Mesodermal cell (in vitro differentiated cells): ENCODE measurements around the gene ZNF598.
A peak's percentile ranks its signal among the peaks of the same experiment; 100 is the strongest.
"Not testable (repeated sequence)": the region's sequence is repeated elsewhere in the genome, so short reads cannot be mapped to it uniquely, and the experiment has no call there.

ENCODE experiments used
- H3K27ac ChIP-seq: 2 replicates; pipeline ENCODE4 v1.7.0; 2013; ENCODE audit warnings: mild to moderate bottlenecking, low read depth, low read length, moderate library complexity; ENCODE audit not compliant: severe bottlenecking
- H3K36me3 ChIP-seq: 2 replicates; pipeline ENCODE4 v1.7.1; 2013; ENCODE audit warnings: mild to moderate bottlenecking, low read length, moderate library complexity; ENCODE audit not compliant: control insufficient read depth, insufficient read depth
- H3K4me1 ChIP-seq: one replicate; pipeline ENCODE4 v1.7.1; 2013; ENCODE audit warnings: mild to moderate bottlenecking, low read length; ENCODE audit not compliant: insufficient read depth, control insufficient read depth, poor library complexity, severe bottlenecking
- H3K4me3 ChIP-seq: 2 replicates; pipeline ENCODE4 v1.7.0; 2013; ENCODE audit warnings: low read length, control low read depth, mild to moderate bottlenecking; ENCODE audit not compliant: insufficient read depth, poor library complexity, severe bottlenecking; ENCODE audit errors: extremely low read depth
- H3K9me3 ChIP-seq: 2 replicates; pipeline ENCODE4 v1.7.1; 2013; ENCODE audit warnings: mild to moderate bottlenecking, low read length, moderate library complexity; ENCODE audit not compliant: control insufficient read depth
- WGBS, 2 experiments: methylation state at CpG; one replicate each; pipeline ENCODE4 v1.1.5; 2013; ENCODE audit warnings: missing lambda C conversion rate in 2 of 2; ENCODE audit not compliant: insufficient coverage in 2 of 2; 5-methylcytosine and 5-hydroxymethylcytosine counted together

The ZNF598 gene

GRCh38 chr16:2015117-2015946, 5.7 kb upstream of the ZNF598 start:
- 88 to 92% methylated on average over 17 to 18 of the region's 24 CpGs for WGBS, 2 experiments
- Histone ChIP-seq H3K4me1 (peaks cover 5% of the 10 kb centered on the region), H3K9me3 (no peaks in the 10 kb centered on the region), H3K27ac (no peak overlapping the region), H3K4me3 (no peak overlapping the region), H3K36me3 (no peaks in the 10 kb centered on the region)

- Histone ChIP-seq H3K27ac (no peak overlapping the region), H3K4me1 (peaks cover 7% of the 10 kb centered on the region), H3K4me3 (no peak overlapping the region), H3K9me3 (no peaks in the 10 kb centered on the region), H3K36me3 (peaks cover under 1% of the 10 kb centered on the region)
- WGBS, 2 experiments, result 92 to 95% methylated on average over 6 to 13 of the region's 15 CpGs
These were observed 3.9 kb upstream of the ZNF598 start for GRCh38 chr16:2013527-2013926.

GRCh38 chr16:2011726-2012125, 2.1 kb upstream of the ZNF598 start:
- peaks cover 24% of the 10 kb centered on the region for H3K4me1 ChIP-seq
- 75 to 90% methylated on average over 2 to 6 of the region's 9 CpGs for WGBS, 2 experiments
- not testable (repeated sequence) for H3K4me3 ChIP-seq, H3K9me3 ChIP-seq, H3K27ac ChIP-seq
- peaks cover 19% of the 10 kb centered on the region for H3K36me3 ChIP-seq

DNA sequence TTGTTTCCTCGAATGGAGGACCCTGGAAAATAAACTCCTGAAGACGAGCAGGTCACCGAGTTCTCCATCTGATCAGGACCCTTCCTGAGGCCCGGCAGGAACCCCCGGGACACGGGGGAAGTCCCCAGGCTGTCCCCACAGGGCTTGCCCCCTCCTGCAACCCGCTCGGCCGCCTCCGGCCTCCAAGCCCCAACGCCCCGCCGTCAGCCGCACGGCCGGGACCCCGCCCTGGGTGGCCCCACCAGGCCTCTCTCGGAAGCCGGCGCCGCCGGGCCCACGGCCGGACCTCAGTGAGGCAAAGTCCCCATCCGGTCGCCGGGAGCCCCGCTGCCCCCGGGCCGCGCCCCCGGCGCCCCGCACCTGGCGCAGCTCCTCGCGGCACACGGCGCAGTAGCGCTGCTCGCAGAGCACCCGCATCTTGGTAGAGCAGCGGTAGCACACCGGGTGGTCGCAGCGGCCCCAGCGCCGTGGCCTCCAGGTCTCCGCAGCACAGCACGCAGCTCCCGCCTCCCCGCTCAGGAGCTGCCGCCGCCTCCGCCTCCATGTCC, 383 bp downstream of the ZNF598 start:
- peaks cover 34% of the 10 kb centered on the region for H3K4me1 ChIP-seq
- H3K36me3 ChIP-seq, result peaks cover 29% of the 10 kb centered on the region
- H3K27ac ChIP-seq, result peak overlapping the region; percentile 69
- H3K4me3 ChIP-seq, result peak overlapping the region; percentile 88
- H3K9me3 ChIP-seq, result no peaks in the 10 kb centered on the region
- WGBS, 2 experiments, result 0% methylated on average over 45 to 54 of the region's 55 CpGs

DNA sequence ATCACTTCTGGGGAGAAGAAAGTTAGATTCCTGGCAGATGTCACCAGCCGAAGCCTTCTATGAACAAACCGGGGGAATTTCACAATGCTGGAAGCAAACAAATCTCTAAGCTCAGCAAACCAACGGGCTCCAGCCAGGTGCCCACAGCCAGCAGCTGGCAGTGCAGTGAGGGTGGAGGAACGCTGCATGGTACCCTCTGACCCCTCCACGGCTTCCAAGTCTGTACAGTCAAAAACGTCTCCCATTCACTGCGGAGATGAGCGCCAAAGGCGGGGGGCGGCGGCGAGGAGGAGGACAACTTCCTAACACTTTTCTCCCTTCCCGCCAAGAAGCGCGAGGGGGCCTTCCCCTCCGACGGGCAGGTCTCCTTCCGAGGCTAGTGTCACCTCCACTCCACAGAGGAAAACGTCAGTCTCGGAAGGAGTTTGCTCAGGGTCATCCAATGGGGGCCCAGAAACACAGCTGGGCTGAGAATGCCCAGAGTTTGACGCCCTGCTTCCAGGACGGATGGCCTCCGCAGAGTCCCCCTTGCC, 924 bp downstream of the ZNF598 start:
- Histone ChIP-seq H3K9me3 (no peaks in the 10 kb centered on the region), H3K27ac (peak overlapping the region; percentile 69), H3K36me3 (peaks cover 29% of the 10 kb centered on the region), H3K4me1 (peaks cover 35% of the 10 kb centered on the region), H3K4me3 (peak overlapping the region; percentile 88)
- WGBS, 2 experiments, result 7 to 32% methylated on average over 11 to 21 of the region's 23 CpGs

- peak overlapping the region; percentile 88 for H3K4me3 ChIP-seq
- H3K36me3 ChIP-seq, result peaks cover 35% of the 10 kb centered on the region
- H3K27ac ChIP-seq, result no peak overlapping the region
- WGBS, 2 experiments, result 90 to 96% methylated on average over 15 of the region's 15 CpGs
- no peaks in the 10 kb centered on the region for H3K9me3 ChIP-seq
- peaks cover 35% of the 10 kb centered on the region for H3K4me1 ChIP-seq
These were observed 1.6 kb downstream of the ZNF598 start for GRCh38 chr16:2008009-2008526.

GRCh38 chr16:2007081-2007836, 2.4 kb downstream of the ZNF598 start:
- WGBS, 2 experiments, result 95 to 96% methylated on average over 16 of the region's 16 CpGs
- Histone ChIP-seq H3K27ac (no peak overlapping the region), H3K4me1 (peaks cover 35% of the 10 kb centered on the region), H3K36me3 (peaks cover 43% of the 10 kb centered on the region), H3K9me3 (no peaks in the 10 kb centered on the region), H3K4me3 (no peak overlapping the region)

DNA sequence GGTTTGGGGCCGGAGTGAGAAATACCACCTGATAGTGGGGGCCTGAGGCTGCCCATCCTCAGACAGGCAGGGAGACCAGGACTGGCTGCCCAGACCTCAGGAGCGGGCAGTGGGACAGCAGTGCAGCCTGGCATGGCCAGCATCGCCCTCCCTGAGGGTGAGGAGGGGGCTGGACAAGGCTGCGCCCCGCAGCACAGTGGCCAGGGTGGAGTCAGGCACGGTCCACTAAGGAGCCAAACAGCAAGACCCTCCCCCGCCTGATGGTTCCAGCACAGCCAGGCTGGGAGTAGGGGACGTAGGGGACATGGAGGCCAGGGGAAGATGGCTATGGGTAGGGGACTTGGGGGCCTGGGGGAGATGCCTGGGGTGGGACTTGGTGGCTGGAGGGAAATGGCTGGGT, 3.3 kb downstream of the ZNF598 start:
- Histone ChIP-seq H3K4me3 (no peak overlapping the region), H3K4me1 (peaks cover 35% of the 10 kb centered on the region)
- 91 to 95% methylated on average over 8 of the region's 8 CpGs for WGBS, 2 experiments

GRCh38 chr16:2005646-2006045, 4.0 kb downstream of the ZNF598 start:
- Histone ChIP-seq H3K27ac (no peak overlapping the region), H3K4me3 (no peak overlapping the region), H3K36me3 (peaks cover 59% of the 10 kb centered on the region), H3K4me1 (peaks cover 34% of the 10 kb centered on the region), H3K9me3 (no peaks in the 10 kb centered on the region)
- WGBS, 2 experiments, result 90 to 93% methylated on average over 19 to 21 of the region's 21 CpGs

More for the DNA sequence above, 3.3 kb downstream of the ZNF598 start:
- H3K27ac ChIP-seq, result no peak overlapping the region
- peaks cover 52% of the 10 kb centered on the region for H3K36me3 ChIP-seq
- no peaks in the 10 kb centered on the region for H3K9me3 ChIP-seq

DNA sequence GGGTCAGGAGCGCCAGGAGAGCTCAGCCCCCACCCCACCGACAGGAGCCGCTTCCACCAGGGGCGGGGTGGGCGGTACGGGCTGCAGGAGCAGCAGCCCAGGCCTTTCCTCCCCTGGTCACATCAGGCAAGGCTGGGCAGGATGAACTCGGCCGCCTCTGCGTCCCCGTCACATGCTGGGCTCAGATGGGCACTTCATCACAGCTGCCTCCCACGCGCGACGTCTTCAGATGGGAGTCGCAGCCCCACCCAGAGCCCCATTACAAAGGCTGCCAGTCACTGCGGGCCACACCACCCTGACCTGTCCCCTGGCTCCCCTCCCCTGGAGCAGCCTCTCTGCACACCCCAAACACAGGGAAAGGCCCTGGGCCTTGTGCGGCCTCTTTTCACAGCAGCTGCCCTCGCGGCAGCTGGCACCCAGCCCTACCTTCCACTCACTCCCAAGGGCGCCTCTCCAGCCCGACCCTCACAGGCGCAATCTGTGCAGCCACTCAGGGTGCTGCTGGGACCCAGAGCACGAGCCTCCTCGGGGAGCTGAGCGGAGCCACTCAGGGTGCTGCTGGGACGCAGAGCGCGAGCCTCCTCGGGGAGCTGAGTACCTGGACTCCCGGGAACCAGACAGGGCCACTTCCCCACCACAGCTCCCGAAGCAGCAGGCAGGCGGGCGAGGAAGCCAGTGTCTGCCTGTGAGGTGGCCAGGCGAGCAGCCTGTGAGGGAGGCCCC, 4.7 kb downstream of the ZNF598 start:
- no peak overlapping the region for H3K27ac ChIP-seq
- WGBS, 2 experiments, result 92 to 94% methylated on average over 31 to 33 of the region's 34 CpGs

More for the DNA sequence above, 4.7 kb downstream of the ZNF598 start:
- H3K9me3 ChIP-seq, result no peaks in the 10 kb centered on the region
- H3K36me3 ChIP-seq, result peaks cover 66% of the 10 kb centered on the region
- no peak overlapping the region for H3K4me3 ChIP-seq
- H3K4me1 ChIP-seq, result peaks cover 28% of the 10 kb centered on the region
